ENCODE data around the gene KCNQ1.

DNA sequence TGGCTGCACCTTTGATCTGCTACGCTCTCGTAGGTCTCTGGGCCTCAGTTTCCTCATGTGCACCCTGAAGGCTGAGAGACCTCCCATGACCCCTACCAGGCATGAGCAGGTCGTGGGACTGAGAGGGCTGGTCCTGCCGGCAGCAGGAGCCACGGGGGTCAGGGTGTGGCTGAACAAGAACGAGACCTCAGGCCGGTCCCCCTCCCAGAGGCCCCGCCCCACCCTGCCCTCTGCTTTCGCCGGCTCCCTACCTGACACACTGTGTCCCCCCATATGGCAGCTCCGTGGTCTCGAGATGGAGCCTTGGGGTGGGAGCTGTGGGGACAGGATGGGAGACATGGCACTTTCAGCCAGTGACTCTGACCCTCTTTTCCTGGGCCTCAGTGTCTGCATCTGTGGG, 400.2 kb downstream of the KCNQ1 start:
- TF ChIP-seq, protein P1, sequence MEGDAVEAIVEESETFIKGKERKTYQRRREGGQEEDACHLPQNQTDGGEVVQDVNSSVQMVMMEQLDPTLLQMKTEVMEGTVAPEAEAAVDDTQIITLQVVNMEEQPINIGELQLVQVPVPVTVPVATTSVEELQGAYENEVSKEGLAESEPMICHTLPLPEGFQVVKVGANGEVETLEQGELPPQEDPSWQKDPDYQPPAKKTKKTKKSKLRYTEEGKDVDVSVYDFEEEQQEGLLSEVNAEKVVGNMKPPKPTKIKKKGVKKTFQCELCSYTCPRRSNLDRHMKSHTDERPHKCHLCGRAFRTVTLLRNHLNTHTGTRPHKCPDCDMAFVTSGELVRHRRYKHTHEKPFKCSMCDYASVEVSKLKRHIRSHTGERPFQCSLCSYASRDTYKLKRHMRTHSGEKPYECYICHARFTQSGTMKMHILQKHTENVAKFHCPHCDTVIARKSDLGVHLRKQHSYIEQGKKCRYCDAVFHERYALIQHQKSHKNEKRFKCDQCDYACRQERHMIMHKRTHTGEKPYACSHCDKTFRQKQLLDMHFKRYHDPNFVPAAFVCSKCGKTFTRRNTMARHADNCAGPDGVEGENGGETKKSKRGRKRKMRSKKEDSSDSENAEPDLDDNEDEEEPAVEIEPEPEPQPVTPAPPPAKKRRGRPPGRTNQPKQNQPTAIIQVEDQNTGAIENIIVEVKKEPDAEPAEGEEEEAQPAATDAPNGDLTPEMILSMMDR (conservative IDR thresholded peaks at IDR 0.05; ENCODE audit: low read length): no peak
- no peak for TF ChIP-seq EZH2phosphoT487 (IDR thresholded peaks at IDR 0.05; ENCODE audit: borderline replicate concordance)

Measured in Loucy (cell line).